ENCODE measurements around the gene ITGA11.

- TF ChIP-seq, protein P1, sequence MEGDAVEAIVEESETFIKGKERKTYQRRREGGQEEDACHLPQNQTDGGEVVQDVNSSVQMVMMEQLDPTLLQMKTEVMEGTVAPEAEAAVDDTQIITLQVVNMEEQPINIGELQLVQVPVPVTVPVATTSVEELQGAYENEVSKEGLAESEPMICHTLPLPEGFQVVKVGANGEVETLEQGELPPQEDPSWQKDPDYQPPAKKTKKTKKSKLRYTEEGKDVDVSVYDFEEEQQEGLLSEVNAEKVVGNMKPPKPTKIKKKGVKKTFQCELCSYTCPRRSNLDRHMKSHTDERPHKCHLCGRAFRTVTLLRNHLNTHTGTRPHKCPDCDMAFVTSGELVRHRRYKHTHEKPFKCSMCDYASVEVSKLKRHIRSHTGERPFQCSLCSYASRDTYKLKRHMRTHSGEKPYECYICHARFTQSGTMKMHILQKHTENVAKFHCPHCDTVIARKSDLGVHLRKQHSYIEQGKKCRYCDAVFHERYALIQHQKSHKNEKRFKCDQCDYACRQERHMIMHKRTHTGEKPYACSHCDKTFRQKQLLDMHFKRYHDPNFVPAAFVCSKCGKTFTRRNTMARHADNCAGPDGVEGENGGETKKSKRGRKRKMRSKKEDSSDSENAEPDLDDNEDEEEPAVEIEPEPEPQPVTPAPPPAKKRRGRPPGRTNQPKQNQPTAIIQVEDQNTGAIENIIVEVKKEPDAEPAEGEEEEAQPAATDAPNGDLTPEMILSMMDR (IDR thresholded peaks at IDR 0.05): no peak
- TF ChIP-seq POLR2A (IDR thresholded peaks at IDR 0.05): no peak
Observed at GRCh38 chr15:68334661-68335124, 97.3 kb downstream of the ITGA11 start.

Measured in ovary (tissue), 3 donors.